Caco-2 (cell line): ENCODE results near the gene PATJ. TPM values are rescaled to one million over a fixed set of nuclear protein-coding genes. Genes with fewer than 3 reads are reported as not detected.

Source experiments
- BruUV-seq: library from RNA; stranded (reverse); fragments of 400-500 nt; replicated peaks from 2 replicates; lab custom pipeline; 2021; lab: Mats Ljungman, UMichigan
- CTCF ChIA-PET: fragments of 300-600 bp; sonication (Branson Sonifier 250); formaldehyde crosslinking; loops from one replicate; lab custom pipeline; 2022; ENCODE audit warnings: antibody characterized with exemption; lab: Charles Lee
- POLR2A ChIA-PET: fragments of 300-600 bp; sonication (Branson Sonifier 250); formaldehyde crosslinking; loops from one replicate; lab custom pipeline; 2022; ENCODE audit warnings: antibody characterized with exemption; lab: Charles Lee
- DNase-seq, 2 experiments: peaks; one replicate each; pipeline versions ENCODE4 v3.0.0 to v3.0.0-alpha.2; 2020 to 2022
- H3K27me3 ChIP-seq: replicated peaks from 2 replicates; pipeline ENCODE4 v1.6.0; 2011; ENCODE audit warnings: low read length; ENCODE audit not compliant: control insufficient read depth, insufficient read depth
- H3K36me3 ChIP-seq: 2 replicates; pipeline ENCODE4 v1.5.1; 2011; ENCODE audit warnings: low read length; ENCODE audit not compliant: control insufficient read depth, insufficient read depth
- H3K4me1 ChIP-seq: fragments of 250-450 bp; sonication (Bioruptor Pico); 2 replicates; pipeline ENCODE4 v1.5.1; 2020; ENCODE audit warnings: mild to moderate bottlenecking
- H3K4me3 ChIP-seq: 2 replicates; pipeline ENCODE4 v1.5.1; 2011; ENCODE audit warnings: low read depth, mild to moderate bottlenecking, control low read depth, low read length
- H3K9me3 ChIP-seq: fragments of 250-450 bp; sonication (Bioruptor Pico); 2 replicates; pipeline ENCODE4 v1.5.1; 2020; ENCODE audit warnings: mild to moderate bottlenecking, moderate library complexity
- H3K27ac Mint-ChIP-seq: one replicate; pipeline ENCODE4 v1.8.0; 2022; ENCODE audit warnings: mixed read lengths; ENCODE audit not compliant: unreplicated experiment
- H3K27me3 Mint-ChIP-seq: one replicate; pipeline ENCODE4 v1.8.0; 2022; ENCODE audit warnings: mixed read lengths; ENCODE audit not compliant: insufficient read depth, unreplicated experiment
- H3K36me3 Mint-ChIP-seq: one replicate; pipeline ENCODE4 v1.8.0; 2022; ENCODE audit warnings: mild to moderate bottlenecking, mixed read lengths; ENCODE audit not compliant: insufficient read depth, unreplicated experiment
- H3K4me1 Mint-ChIP-seq: one replicate; pipeline ENCODE4 v1.8.0; 2022; ENCODE audit warnings: low read depth, mixed read lengths; ENCODE audit not compliant: unreplicated experiment
- H3K4me3 Mint-ChIP-seq: one replicate; pipeline ENCODE4 v1.8.0; 2022; ENCODE audit warnings: mild to moderate bottlenecking, moderate library complexity, mixed read lengths; ENCODE audit not compliant: unreplicated experiment
- H3K9me3 Mint-ChIP-seq: one replicate; pipeline ENCODE4 v1.8.0; 2022; ENCODE audit warnings: mixed read lengths; ENCODE audit not compliant: unreplicated experiment
- intact Hi-C: fragments of 100-400 bp; cut with micrococcal nuclease; formaldehyde crosslinking; loops from one replicate; pipeline ENCODE4 v1.10.0; 2022; ENCODE audit not compliant: unreplicated experiment
- total RNA-seq: library from RNA; stranded (reverse); gene quantifications from 2 replicates; pipeline ENCODE4 v1.2.3, GENCODE V29; 2022
- TF ChIP-seq, protein P1 (sequence below), 2 experiments: fragments of 200-600 bp in 1 of 2; IDR thresholded peaks; 1 replicate in 1 of 2; 2 replicates in 1 of 2; pipeline versions ENCODE4 v1.5.1 to v1.8.0; 2011 to 2022; ENCODE audit warnings: antibody characterized with exemption in 1 of 2, control low read depth in 1 of 2, inconsistent platforms in 1 of 2, low read depth in 1 of 2, low read length in 1 of 2, mild to moderate bottlenecking in 1 of 2, moderate library complexity in 1 of 2; ENCODE audit not compliant: insufficient read depth in 1 of 2, severe bottlenecking in 1 of 2, unreplicated experiment in 1 of 2

The PATJ gene
- total RNA-seq, 1 experiment from 2014 or later: 31.6 TPM

GRCh38 chr1:61819421-61819820, 77.1 kb downstream of the PATJ start:
- H3K36me3 ChIP-seq: peaks cover 1% of the 10 kb centered on the region; the same call in 1 of the 2 replicates
- no peaks in the 10 kb centered on the region for H3K27me3 ChIP-seq
- Mint-ChIP-seq H3K36me3 (peaks cover 37% of the 10 kb centered on the region), H3K27me3 (no peaks in the 10 kb centered on the region), H3K27ac (no peak overlapping the region), H3K9me3 (no peaks in the 10 kb centered on the region), H3K4me1 (no peaks in the 10 kb centered on the region), H3K4me3 (no peak overlapping the region)
- intact Hi-C loops: no loop called here
- H3K4me1 ChIP-seq: no peaks in the 10 kb centered on the region
- ChIA-PET CTCF (no interaction called here), POLR2A (no interaction called here)
- no peaks in the 10 kb centered on the region for H3K9me3 ChIP-seq
- no peak overlapping the region for H3K4me3 ChIP-seq
- TF ChIP-seq, protein P1, sequence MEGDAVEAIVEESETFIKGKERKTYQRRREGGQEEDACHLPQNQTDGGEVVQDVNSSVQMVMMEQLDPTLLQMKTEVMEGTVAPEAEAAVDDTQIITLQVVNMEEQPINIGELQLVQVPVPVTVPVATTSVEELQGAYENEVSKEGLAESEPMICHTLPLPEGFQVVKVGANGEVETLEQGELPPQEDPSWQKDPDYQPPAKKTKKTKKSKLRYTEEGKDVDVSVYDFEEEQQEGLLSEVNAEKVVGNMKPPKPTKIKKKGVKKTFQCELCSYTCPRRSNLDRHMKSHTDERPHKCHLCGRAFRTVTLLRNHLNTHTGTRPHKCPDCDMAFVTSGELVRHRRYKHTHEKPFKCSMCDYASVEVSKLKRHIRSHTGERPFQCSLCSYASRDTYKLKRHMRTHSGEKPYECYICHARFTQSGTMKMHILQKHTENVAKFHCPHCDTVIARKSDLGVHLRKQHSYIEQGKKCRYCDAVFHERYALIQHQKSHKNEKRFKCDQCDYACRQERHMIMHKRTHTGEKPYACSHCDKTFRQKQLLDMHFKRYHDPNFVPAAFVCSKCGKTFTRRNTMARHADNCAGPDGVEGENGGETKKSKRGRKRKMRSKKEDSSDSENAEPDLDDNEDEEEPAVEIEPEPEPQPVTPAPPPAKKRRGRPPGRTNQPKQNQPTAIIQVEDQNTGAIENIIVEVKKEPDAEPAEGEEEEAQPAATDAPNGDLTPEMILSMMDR (IDR thresholded peaks at IDR 0.05; ENCODE audit: insufficient read depth in 1 of 2, low read depth in 1 of 2, low read length in 1 of 2, severe bottlenecking in 1 of 2, unreplicated experiment in 1 of 2): no peak
- no peak for DNase-seq
- no TSS peak for BruUV-seq

GRCh38 chr1:61825393-61825792, 83.1 kb downstream of the PATJ start:
- H3K27me3 Mint-ChIP-seq: no peaks in the 10 kb centered on the region
- no peak for DNase-seq
- POLR2A ChIA-PET: no interaction called here
- TF ChIP-seq, protein P1 (IDR thresholded peaks at IDR 0.05; ENCODE audit: insufficient read depth in 1 of 2, low read depth in 1 of 2, low read length in 1 of 2, severe bottlenecking in 1 of 2, unreplicated experiment in 1 of 2): no peak
- Histone ChIP-seq H3K9me3 (no peaks in the 10 kb centered on the region), H3K4me1 (no peaks in the 10 kb centered on the region), H3K27me3 (no peaks in the 10 kb centered on the region), H3K4me3 (no peak overlapping the region), H3K36me3 (peaks cover 1% of the 10 kb centered on the region; the same call in 1 of the 2 replicates)
- H3K36me3 Mint-ChIP-seq: peaks cover 50% of the 10 kb centered on the region
- CTCF ChIA-PET: no interaction called here
- H3K27ac Mint-ChIP-seq: no peak overlapping the region
- no TSS peak for BruUV-seq
- intact Hi-C loops: no loop called here
- H3K4me1 Mint-ChIP-seq: no peaks in the 10 kb centered on the region
- no peak overlapping the region for H3K4me3 Mint-ChIP-seq
- H3K9me3 Mint-ChIP-seq: no peaks in the 10 kb centered on the region

- no peaks in the 10 kb centered on the region for H3K4me1 Mint-ChIP-seq
- CTCF ChIA-PET: no interaction called here
- H3K27me3 Mint-ChIP-seq: no peaks in the 10 kb centered on the region
- intact Hi-C loops: no loop called here
- TF ChIP-seq, protein P1 (IDR thresholded peaks at IDR 0.05; ENCODE audit: insufficient read depth in 1 of 2, low read depth in 1 of 2, low read length in 1 of 2, severe bottlenecking in 1 of 2, unreplicated experiment in 1 of 2): no peak
- Histone ChIP-seq H3K9me3 (no peaks in the 10 kb centered on the region), H3K36me3 (no peaks in the 10 kb centered on the region), H3K4me1 (no peaks in the 10 kb centered on the region), H3K4me3 (no peak overlapping the region), H3K27me3 (no peaks in the 10 kb centered on the region)
- peaks cover 48% of the 10 kb centered on the region for H3K36me3 Mint-ChIP-seq
- BruUV-seq: no TSS peak
- POLR2A ChIA-PET: no interaction called here
- H3K4me3 Mint-ChIP-seq: no peak overlapping the region
- H3K9me3 Mint-ChIP-seq: no peaks in the 10 kb centered on the region
- no peak for DNase-seq
- no peak overlapping the region for H3K27ac Mint-ChIP-seq
Observed at GRCh38 chr1:61828805-61829204, 86.5 kb downstream of the PATJ start.
